Stimulated activated naive CD8-positive, alpha-beta T cell treated with anti-CD3 and anti-CD28 coated beads, Interleukin-15, Interleukin-2, amounts not matched to agents 100 ng/mL and 50 ng/mL, for 24 hours (primary cell): ENCODE results near the gene OVOL1.
"Not testable (repeated sequence)": the region's sequence is repeated elsewhere in the genome, so short reads cannot be mapped to it uniquely, and the experiment has no call there.

ENCODE experiments used
- H3K27ac Mint-ChIP-seq: one replicate; pipeline ENCODE4 v1.8.0; 2021; ENCODE audit warnings: mild to moderate bottlenecking, mixed read lengths
- H3K27me3 Mint-ChIP-seq: one replicate; pipeline ENCODE4 v1.8.0; 2021; ENCODE audit warnings: mixed read lengths
- H3K36me3 Mint-ChIP-seq: one replicate; pipeline ENCODE4 v1.8.0; 2021; ENCODE audit warnings: low read depth, mixed read lengths
- H3K4me1 Mint-ChIP-seq: one replicate; pipeline ENCODE4 v1.8.0; 2021; ENCODE audit warnings: low read depth, mixed read lengths
- H3K4me3 Mint-ChIP-seq: one replicate; pipeline ENCODE4 v1.8.0; 2021; ENCODE audit warnings: mild to moderate bottlenecking, mixed read lengths
- H3K9me3 Mint-ChIP-seq: one replicate; pipeline ENCODE4 v1.8.0; 2021; ENCODE audit warnings: mixed read lengths

Gene OVOL1

DNA sequence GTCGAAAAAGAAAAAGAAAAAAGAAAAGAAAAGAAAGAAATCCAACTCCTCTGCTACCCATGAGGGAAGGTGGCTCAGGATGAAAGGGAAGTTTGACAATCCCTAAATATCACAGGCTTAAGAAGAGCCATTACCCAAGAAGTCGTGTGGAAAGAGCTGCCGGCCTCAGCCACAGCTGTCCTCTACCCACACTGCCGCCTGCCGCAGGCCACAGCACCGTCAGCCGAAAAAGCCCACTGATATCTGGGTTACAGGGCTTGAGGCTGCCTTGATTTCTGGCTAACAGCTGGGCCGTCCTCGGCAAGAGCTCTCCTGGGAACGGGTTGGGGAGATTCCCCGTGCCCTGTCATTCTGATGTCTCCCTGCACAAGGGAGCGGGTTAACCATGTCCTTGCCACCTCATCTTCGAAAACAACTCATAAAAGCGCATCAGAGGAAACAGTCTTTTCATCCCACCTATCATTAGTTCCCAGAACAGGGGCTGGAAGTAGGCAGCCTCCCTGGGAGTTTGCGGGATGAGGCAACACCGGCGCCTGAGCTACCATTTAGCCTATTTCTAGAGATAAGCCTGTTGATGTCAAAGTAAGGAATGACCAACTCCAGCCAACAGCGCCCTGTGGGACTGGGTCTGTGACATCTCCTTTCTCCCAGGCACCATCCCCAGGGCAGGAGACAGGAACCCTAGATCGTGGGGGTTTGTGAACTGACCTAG is 25.1 kb downstream of the OVOL1 start:
- H3K27me3 Mint-ChIP-seq: peaks cover 2% of the 10 kb centered on the region
- H3K27ac Mint-ChIP-seq: no peak overlapping the region
- H3K36me3 Mint-ChIP-seq: no peaks in the 10 kb centered on the region
- H3K4me3 Mint-ChIP-seq: no peak overlapping the region
- no peaks in the 10 kb centered on the region for H3K9me3 Mint-ChIP-seq
- peaks cover 3% of the 10 kb centered on the region for H3K4me1 Mint-ChIP-seq

DNA sequence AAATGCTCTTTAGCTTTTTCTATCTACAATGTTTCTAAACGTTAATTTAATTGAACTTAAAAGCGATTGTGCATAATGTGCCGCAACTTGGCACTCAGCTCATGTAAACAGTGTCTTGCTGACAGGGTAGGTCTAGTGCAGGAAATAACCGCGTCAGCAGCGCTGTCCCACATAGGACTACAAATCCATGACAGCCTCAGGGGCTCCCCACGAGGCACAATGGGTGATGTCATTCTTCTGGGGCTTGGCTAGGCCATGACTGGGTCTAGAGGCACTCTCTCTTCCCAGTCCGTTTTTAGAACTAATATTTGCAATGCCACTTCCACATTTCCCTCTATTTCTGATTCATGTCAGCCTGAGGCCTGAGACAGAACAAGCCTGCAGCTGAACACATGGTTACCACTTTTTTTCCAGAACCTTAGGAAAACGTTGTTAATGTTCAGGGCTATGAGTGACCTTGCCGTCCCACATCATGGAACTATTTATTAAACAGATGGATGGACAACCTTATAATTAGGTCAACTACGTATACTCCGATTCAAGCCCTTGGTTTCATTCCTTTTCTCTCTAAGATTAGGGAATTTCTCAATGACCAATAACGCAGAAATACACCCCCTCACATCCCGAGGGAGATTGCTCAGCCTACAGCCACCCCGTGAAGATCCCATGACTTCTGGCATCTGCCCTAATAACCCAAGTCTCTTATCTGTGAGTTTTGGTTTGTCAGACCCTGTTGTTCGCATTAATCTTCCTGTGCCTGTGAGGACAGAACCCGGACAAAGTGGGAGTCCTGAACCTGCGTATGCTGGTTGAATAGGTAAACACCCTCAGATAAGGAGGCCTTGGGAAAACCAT is 27.5 kb downstream of the OVOL1 start:
- H3K27ac Mint-ChIP-seq: no peak overlapping the region
- H3K27me3 Mint-ChIP-seq: no peaks in the 10 kb centered on the region
- H3K4me3 Mint-ChIP-seq: no peak overlapping the region
- no peaks in the 10 kb centered on the region for H3K9me3 Mint-ChIP-seq
- peaks cover 18% of the 10 kb centered on the region for H3K4me1 Mint-ChIP-seq
- H3K36me3 Mint-ChIP-seq: no peaks in the 10 kb centered on the region

DNA sequence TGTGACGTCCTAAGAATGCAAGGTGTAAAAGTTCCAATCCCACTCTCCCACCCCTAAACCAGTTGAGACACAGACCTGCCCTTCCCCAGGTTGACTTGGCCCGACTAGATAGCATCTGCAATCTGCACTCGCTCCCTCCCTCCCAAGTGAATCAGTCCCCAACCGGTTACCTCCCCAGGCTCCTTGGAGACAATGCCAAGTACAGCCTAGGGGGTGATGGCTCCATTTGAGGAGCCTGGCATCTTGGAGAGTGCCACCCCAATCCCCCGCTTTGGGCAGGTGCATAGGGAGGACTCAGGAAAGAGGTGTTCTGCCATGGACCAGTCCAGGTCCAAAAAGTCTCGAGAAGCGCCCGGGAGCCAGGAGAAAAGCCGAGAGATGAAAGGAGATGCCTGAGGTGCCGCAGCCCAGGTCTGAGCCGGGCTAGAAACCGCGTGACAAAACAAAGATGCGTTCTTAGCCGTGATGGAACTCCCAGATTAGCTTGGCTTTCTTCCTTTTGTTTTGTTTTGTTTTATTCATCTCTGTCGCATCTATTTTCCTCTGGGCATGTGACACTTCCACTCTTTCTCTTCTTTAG is 28.2 kb downstream of the OVOL1 start:
- no peaks in the 10 kb centered on the region for H3K9me3 Mint-ChIP-seq
- H3K27ac Mint-ChIP-seq: no peak overlapping the region
- peaks cover 18% of the 10 kb centered on the region for H3K4me1 Mint-ChIP-seq
- H3K27me3 Mint-ChIP-seq: no peaks in the 10 kb centered on the region
- no peak overlapping the region for H3K4me3 Mint-ChIP-seq
- H3K36me3 Mint-ChIP-seq: no peaks in the 10 kb centered on the region

DNA sequence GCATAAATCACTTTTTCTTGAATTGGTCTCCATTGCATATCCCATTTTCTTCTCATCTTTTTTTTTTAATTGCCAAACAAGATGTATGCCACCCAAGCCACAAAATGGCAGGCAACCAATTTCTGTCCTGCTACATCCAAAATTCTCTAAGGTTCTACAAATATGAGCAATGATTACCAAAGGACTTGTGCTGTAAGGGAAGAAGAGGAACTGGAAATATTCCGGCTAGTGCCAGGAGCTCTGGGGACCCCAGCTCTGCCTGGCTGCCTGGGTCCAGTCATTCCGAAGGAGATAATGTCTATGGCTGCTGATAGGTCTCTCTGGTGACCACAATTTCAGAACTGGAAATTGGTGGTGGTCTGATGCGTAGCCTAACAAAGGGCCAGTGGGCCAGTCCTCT is 29.8 kb downstream of the OVOL1 start:
- no peaks in the 10 kb centered on the region for H3K27me3 Mint-ChIP-seq
- H3K4me1 Mint-ChIP-seq: peaks cover 18% of the 10 kb centered on the region
- no peak overlapping the region for H3K27ac Mint-ChIP-seq

DNA sequence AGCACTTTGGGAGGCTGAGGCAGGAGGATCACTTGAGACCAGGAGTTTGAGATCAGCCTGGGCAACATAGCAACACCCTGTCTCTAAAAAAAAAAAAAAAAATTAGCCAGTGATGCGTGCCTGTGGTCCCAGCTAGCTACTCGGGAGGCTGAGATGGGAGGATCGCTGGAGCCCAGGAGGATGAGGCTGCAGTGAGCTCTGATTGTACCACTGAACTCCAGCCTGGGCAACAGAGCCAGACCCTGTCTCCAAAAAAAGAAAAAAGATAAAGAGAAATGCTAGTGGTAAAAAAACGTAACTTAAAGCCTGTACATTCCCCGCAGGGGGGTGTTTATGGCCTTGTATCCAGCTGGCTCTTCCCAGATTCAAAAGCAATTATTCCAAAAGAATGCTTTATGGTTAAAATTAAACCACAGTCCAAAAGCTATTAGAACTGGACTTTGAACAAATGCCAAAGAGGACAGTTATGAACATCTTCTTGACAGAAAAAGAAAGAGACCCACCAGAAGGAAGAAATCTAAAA is 30.5 kb downstream of the OVOL1 start:
- Mint-ChIP-seq H3K9me3 (no peaks in the 10 kb centered on the region), H3K36me3 (no peaks in the 10 kb centered on the region), H3K27ac (peak overlapping the region; percentile 88), H3K4me3 (peak overlapping the region; percentile 83), H3K4me1 (peaks cover 18% of the 10 kb centered on the region), H3K27me3 (no peaks in the 10 kb centered on the region)

More for the DNA sequence above, 29.8 kb downstream of the OVOL1 start:
- Mint-ChIP-seq H3K36me3 (no peaks in the 10 kb centered on the region), H3K9me3 (no peaks in the 10 kb centered on the region), H3K4me3 (peak overlapping the region; percentile 83)

DNA sequence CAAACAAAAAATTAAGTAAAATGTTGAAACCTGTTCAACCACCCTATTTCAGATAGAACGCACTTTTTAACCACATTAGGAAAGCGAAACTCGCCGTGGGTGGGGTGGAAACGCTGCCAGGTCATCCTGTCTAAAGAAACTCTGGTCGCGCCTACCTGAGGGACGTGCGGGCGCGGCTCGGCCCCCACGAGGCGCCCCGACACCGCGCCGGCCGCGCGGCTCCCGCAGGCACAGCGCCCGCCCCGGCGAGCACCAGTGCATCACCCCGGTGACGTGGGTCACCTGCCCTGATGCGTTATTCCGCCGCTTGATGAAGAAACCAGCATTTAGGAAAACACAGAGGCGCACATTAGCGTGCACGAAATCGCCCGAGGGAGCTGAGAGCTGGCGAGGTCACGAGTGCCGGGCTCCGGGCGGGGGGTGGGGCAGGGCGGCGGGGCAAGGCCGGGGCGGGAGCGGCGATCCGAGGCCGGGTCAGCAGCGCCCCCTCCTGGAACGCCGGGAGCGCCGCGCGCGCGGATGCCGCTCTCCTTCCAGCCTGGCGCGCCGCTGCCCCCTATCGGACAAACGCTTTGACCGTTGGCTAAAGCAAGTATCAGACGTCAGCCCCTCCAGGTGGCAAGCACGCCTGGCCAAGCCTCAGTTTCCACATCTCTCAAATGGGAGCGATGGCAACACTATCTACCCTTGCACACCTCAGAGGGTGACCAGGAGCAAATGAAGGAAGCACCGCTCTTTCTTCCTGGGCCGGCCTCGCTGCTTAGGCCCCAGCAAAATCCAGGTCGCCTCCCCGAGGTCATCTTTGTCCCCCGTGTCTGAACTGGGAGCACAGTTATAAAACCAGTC is 31.2 kb downstream of the OVOL1 start:
- Mint-ChIP-seq H3K4me1 (peaks cover 18% of the 10 kb centered on the region), H3K4me3 (peak overlapping the region; percentile 83), H3K27me3 (no peaks in the 10 kb centered on the region), H3K36me3 (no peaks in the 10 kb centered on the region), H3K9me3 (no peaks in the 10 kb centered on the region), H3K27ac (peak overlapping the region; percentile 88)

DNA sequence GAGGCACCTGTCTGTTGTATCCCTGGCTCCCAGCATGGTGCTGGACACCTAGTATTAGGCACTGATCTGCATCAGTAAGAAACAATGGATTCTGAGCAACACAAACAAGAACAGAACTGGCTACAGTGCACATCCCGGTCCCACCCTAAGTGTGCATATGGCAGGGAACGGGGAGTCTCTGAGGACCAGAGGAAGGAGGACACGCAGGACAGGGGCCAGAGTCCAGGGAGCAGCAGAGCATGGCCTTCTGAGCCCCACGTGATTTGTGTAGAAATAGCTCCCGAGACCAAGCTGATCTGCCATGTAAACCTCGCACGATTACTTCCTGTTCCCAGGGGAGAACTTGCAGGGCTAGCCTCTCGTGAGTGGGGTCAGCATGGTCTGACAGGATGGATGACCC is 34.2 kb downstream of the OVOL1 start:
- no peaks in the 10 kb centered on the region for H3K9me3 Mint-ChIP-seq

DNA sequence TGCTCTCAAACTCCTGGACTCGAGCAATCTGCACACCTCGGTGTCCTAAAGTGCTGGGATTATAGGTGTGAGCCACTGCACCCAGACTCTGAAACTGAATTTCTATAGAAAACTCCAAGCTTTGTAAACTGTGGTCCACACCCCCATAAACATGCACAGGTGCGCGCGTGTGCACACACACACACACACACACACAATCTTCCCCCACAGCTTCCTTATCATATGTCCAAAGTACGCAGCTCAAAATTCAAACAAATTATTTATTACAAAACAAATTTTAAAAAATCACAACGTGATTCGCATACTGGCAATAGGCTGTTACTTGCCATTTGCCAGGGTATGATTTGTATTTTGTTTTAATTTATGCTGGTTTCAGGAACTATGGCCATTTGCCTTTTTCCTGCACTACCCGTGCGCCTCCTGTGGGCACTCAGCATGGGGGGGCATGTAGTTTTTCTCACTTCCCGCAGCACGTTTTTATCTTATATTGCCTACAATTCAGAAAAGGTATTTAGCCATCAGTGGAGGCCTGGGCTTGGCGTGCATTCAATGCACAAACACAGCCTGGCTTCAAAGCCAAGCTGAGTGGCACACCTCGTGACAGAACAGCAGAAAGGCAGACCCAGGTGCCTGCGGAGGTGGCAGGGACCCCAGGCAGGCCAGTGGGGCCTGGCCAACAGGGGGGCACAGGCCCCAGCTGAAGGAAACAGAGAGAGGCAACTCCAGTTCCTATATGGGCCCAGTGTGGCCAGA is 36.1 kb downstream of the OVOL1 start:
- Mint-ChIP-seq H3K9me3 (no peaks in the 10 kb centered on the region), H3K4me3 (no peak overlapping the region), H3K27ac (no peak overlapping the region), H3K4me1 (peaks cover 13% of the 10 kb centered on the region), H3K36me3 (no peaks in the 10 kb centered on the region), H3K27me3 (no peaks in the 10 kb centered on the region)

More for the DNA sequence above, 34.2 kb downstream of the OVOL1 start:
- no peak overlapping the region for H3K27ac Mint-ChIP-seq
- no peak overlapping the region for H3K4me3 Mint-ChIP-seq
- H3K36me3 Mint-ChIP-seq: no peaks in the 10 kb centered on the region
- H3K27me3 Mint-ChIP-seq: no peaks in the 10 kb centered on the region
- peaks cover 18% of the 10 kb centered on the region for H3K4me1 Mint-ChIP-seq

DNA sequence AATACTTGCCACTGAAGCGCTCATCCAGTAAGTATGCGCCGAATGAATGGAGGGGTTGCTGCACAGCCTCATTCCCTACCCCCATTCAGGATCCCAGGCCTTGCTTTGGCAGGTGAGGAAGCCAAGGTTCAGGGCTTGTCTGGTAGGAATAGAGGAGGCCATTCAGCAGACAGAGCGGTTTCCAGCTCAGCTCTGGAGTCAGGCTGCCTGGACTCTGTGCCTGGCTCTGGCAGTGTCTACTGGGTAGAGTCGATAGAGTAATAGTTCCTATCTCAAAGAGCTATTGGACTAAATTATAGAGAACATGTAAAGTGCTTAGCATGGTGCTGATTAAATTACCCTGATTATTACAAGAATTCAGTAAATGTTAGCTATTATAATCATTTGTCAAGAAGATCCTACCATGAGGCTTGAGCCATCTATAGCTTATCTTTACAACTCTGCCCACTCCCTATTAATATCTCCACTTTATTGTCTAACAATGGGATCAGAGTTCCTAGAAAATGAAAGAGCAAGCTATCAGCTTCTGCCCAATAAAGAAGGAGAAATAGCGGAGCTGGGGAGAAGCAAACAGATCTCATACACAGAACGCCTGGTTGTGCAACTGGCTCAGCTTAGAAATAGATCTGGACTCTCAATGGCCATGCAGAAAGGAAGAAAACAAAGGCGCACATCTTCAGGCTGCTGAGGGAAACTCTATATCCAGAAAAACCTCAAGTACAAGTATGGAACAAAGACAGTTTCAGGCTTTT is 40.3 kb downstream of the OVOL1 start:
- H3K36me3 Mint-ChIP-seq: no peaks in the 10 kb centered on the region
- no peak overlapping the region for H3K4me3 Mint-ChIP-seq
- no peak overlapping the region for H3K27ac Mint-ChIP-seq
- H3K4me1 Mint-ChIP-seq: peaks cover 37% of the 10 kb centered on the region
- peaks cover 12% of the 10 kb centered on the region for H3K27me3 Mint-ChIP-seq
- no peaks in the 10 kb centered on the region for H3K9me3 Mint-ChIP-seq

DNA sequence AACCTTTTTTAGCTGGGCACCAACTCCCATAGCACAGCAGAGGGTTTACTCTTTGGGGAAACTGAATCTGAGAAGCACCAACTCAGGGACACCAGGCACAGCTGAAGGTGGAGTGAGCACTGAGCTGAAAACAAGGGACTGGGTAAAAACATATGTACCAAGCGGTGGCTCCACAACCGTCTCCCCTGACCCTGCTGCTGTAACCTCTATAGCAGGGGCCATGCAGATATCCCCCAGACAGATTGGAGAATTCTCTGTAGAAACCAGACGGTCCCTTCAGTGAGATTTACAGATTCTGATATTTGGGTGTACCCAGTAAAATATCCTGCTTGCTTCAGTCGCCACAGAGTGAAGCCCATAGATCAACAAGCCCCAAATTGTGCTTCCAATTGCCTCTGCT is 42.6 kb downstream of the OVOL1 start:
- peaks cover 17% of the 10 kb centered on the region for H3K27me3 Mint-ChIP-seq
- no peaks in the 10 kb centered on the region for H3K36me3 Mint-ChIP-seq
- H3K4me3 Mint-ChIP-seq: no peak overlapping the region

DNA sequence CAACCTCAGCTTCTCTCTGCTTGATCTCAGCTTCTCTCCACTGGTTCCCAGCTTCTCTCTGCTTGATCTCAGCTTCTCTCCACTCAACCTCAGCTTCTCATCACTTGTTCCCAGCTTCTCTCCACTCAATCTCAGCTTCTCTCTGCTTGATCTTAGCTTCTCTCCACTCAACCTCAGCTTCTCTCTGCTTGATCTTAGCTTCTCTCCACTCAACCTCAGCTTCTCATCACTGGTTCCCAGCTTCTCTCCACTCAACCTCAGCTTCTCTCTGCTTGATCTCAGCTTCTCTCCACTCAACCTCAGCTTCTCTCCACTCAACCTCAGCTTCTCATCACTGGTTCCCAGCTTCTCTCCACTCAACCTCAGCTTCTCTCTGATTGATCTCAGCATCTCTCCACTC is 45.4 kb downstream of the OVOL1 start:
- Mint-ChIP-seq H3K27me3 (peaks cover 17% of the 10 kb centered on the region), H3K4me1 (peaks cover 48% of the 10 kb centered on the region), H3K27ac (peak overlapping the region; percentile 70)
- not testable (repeated sequence) for H3K36me3 Mint-ChIP-seq, H3K9me3 Mint-ChIP-seq, H3K4me3 Mint-ChIP-seq

More for the DNA sequence above, 42.6 kb downstream of the OVOL1 start:
- H3K9me3 Mint-ChIP-seq: no peaks in the 10 kb centered on the region
- H3K27ac Mint-ChIP-seq: no peak overlapping the region
- H3K4me1 Mint-ChIP-seq: peaks cover 48% of the 10 kb centered on the region

DNA sequence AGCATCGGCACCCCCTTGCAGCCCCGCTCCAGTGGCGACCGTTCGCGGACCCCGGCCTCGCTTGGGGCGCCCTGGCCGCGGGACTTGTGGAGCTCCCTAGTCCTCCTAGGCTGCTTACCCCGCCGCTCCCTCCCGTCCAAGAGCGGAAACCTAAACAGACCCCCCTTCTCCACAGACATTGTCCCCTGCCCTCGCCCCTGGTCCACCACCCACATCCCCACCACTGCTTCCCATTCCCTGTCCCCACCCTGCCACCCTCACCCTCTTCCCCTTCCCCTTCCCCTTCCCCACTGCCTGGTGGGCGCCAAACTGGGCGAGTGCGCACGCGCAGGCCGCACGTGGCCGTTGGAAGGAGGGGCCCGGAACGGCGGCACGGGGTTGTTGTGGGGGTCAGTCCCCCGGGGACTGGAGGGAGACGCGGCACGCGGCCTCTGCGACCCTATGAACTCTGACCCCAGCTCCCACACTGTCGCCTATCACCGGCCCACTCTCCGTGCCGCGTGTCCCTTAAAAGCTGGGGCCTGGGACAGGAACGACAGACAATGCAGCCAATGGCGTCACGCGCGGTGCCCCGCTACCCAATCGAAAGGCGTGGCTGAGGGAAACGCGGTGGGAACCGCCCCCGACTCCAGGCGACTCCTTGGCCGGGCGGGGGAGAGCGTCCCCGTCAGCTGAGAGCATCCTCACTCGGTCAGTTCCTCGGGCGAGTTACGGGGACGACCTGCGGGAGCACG is 46.6 kb downstream of the OVOL1 start, which contains the start of gene SNX32:
TSS of gene SNX32 (plus strand) at position 667 of the 734 bp plus-strand sequence. CDS start 103 bp downstream, outside the sequence.
- H3K27me3 Mint-ChIP-seq: peaks cover 17% of the 10 kb centered on the region
- no peak within 1 kb of the TSS for H3K27ac Mint-ChIP-seq
- no peaks in the 10 kb centered on the region for H3K36me3 Mint-ChIP-seq
- no peaks in the 10 kb centered on the region for H3K9me3 Mint-ChIP-seq
- no peak within 1 kb of the TSS for H3K4me3 Mint-ChIP-seq
- H3K4me1 Mint-ChIP-seq: peaks cover 37% of the 10 kb centered on the region

DNA sequence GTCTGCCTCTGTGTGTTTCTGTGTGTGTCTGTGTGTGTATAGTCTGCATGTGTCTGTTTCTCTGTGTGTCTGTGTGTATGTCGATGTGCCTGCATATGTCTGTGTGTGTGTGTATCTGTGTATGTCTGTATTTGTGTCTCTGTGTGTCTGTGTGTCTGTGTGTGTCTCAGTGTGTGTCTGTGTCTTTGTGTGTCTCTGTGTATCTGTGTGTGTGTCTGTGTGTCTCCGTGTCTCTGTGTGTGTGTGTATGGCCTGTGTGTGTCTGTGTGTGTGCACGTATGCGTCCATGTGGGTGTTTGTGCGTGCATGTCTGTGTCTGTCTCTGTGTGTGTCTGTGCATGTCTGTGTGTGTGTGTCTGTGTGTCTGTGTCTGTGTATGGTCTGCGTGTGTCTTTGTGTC is 47.3 kb downstream of the OVOL1 start:
- no peaks in the 10 kb centered on the region for H3K36me3 Mint-ChIP-seq
- H3K4me1 Mint-ChIP-seq: peaks cover 31% of the 10 kb centered on the region
- H3K27ac Mint-ChIP-seq: no peak overlapping the region
- H3K27me3 Mint-ChIP-seq: peaks cover 17% of the 10 kb centered on the region
- no peak overlapping the region for H3K4me3 Mint-ChIP-seq
- H3K9me3 Mint-ChIP-seq: no peaks in the 10 kb centered on the region
